IMR-90 (cell line): ENCODE results near the gene RPS6KA5. TPM values are rescaled to one million over a fixed set of nuclear protein-coding genes. Genes with fewer than 3 reads are reported as not detected.

ENCODE experiments used
- ATAC-seq: fragments of 200-7000 bp; cut with Tn5 transposase; 2 replicates; pipeline ENCODE4 v1.9.1; 2020; ENCODE audit warnings: low read depth, mild to moderate bottlenecking, moderate library complexity
- BruUV-seq: library from RNA; stranded (reverse); fragments of 400-500 nt; replicated peaks from 2 replicates; lab custom pipeline; 2021; lab: Mats Ljungman, UMichigan
- CTCF ChIA-PET: fragments of 300-600 bp; formaldehyde crosslinking; extraction: SDS; loops from one replicate; lab custom pipeline; 2021; ENCODE audit warnings: antibody characterized with exemption; lab: Yijun Ruan, JAX
- POLR2A ChIA-PET: fragments of 300-600 bp; sonication (Branson Sonifier 250); formaldehyde crosslinking; loops from one replicate; lab custom pipeline; 2022; ENCODE audit warnings: antibody characterized with exemption; ENCODE audit not compliant: unreplicated experiment; lab: Charles Lee
- DNase-seq: peaks from one replicate; pipeline ENCODE4 v3.0.0; 2013
- H2AFZ ChIP-seq: replicated peaks from 2 replicates; pipeline ENCODE3; 2013; ENCODE audit warnings: low read length, mild to moderate bottlenecking; ENCODE audit not compliant: poor library complexity
- H2AK5ac ChIP-seq: 2 replicates; pipeline ENCODE4 v1.6.1; 2013; ENCODE audit warnings: low read depth, low read length, inconsistent platforms
- H2AK9ac ChIP-seq: replicated peaks from 2 replicates; pipeline ENCODE3; 2013; ENCODE audit warnings: mild to moderate bottlenecking, low read depth, low read length, moderate library complexity; ENCODE audit not compliant: poor library complexity
- H2BK120ac ChIP-seq: 2 replicates; pipeline ENCODE4 v1.6.1; 2013; ENCODE audit warnings: low read depth, low read length, inconsistent platforms
- H2BK15ac ChIP-seq: 3 replicates; pipeline ENCODE4 v1.6.1; 2013; ENCODE audit warnings: low read depth, low read length, inconsistent platforms
- H2BK20ac ChIP-seq: 2 replicates; pipeline ENCODE4 v1.6.1; 2013; ENCODE audit warnings: low read depth, mild to moderate bottlenecking, inconsistent platforms, low read length, moderate library complexity
- H2BK5ac ChIP-seq: 2 replicates; pipeline ENCODE4 v1.6.1; 2013; ENCODE audit warnings: mild to moderate bottlenecking, low read depth, low read length, inconsistent platforms; ENCODE audit not compliant: poor library complexity, severe bottlenecking
- H3K14ac ChIP-seq: replicated peaks from 2 replicates; pipeline ENCODE4 v1.6.1; 2013; ENCODE audit warnings: low read depth, low read length, inconsistent platforms
- H3K18ac ChIP-seq: 2 replicates; pipeline ENCODE4 v1.6.1; 2013; ENCODE audit warnings: low read depth, low read length, control low read depth
- H3K23ac ChIP-seq: 2 replicates; pipeline ENCODE4 v1.6.1; 2013; ENCODE audit warnings: low read depth, low read length, inconsistent platforms
- H3K27ac ChIP-seq: 2 replicates; pipeline ENCODE4 v1.5.1; 2013; ENCODE audit warnings: mild to moderate bottlenecking, control low read depth, low read length; ENCODE audit not compliant: insufficient read depth
- H3K27me3 ChIP-seq: 2 replicates; pipeline ENCODE4 v1.6.1; 2013; ENCODE audit warnings: low read length; ENCODE audit not compliant: control insufficient read depth, insufficient read depth
- H3K36me3 ChIP-seq: 2 replicates; pipeline ENCODE4 v1.6.1; 2013; ENCODE audit warnings: low read length, mixed read lengths; ENCODE audit not compliant: control insufficient read depth, insufficient read depth
- H3K4ac ChIP-seq: 2 replicates; pipeline ENCODE4 v1.6.1; 2013; ENCODE audit warnings: low read depth, low read length, inconsistent platforms
- H3K4me1 ChIP-seq: 2 replicates; pipeline ENCODE4 v1.6.1; 2013; ENCODE audit warnings: low read length, mixed read lengths; ENCODE audit not compliant: control insufficient read depth, insufficient read depth
- H3K4me2 ChIP-seq: 2 replicates; pipeline ENCODE4 v1.6.1; 2013; ENCODE audit warnings: low read depth, mild to moderate bottlenecking, control low read depth, low read length, moderate library complexity
- H3K4me3 ChIP-seq: 2 replicates; pipeline ENCODE4 v1.5.1; 2013; ENCODE audit warnings: low read depth, mild to moderate bottlenecking, control low read depth, low read length, moderate library complexity; ENCODE audit not compliant: insufficient read depth
- H3K56ac ChIP-seq: 2 replicates; pipeline ENCODE4 v1.6.1; 2013; ENCODE audit warnings: low read length, inconsistent platforms; ENCODE audit not compliant: insufficient read depth; ENCODE audit errors: extremely low read depth
- H3K79me1 ChIP-seq, 2 experiments: 2 replicates each; pipeline ENCODE4 v1.6.1; 2013; ENCODE audit warnings: low read length in 2 of 2, inconsistent platforms in 1 of 2, low read depth in 1 of 2
- H3K9ac ChIP-seq: 2 replicates; pipeline ENCODE4 v1.6.1; 2013; ENCODE audit warnings: low read depth, low read length, control low read depth
- H3K9me1 ChIP-seq: 2 replicates; pipeline ENCODE4 v1.6.1; 2013; ENCODE audit warnings: low read length, inconsistent platforms; ENCODE audit not compliant: insufficient read depth
- H3K9me3 ChIP-seq: 2 replicates; pipeline ENCODE4 v1.6.1; 2013; ENCODE audit warnings: low read length; ENCODE audit not compliant: control insufficient read depth, insufficient read depth
- H4K20me1 ChIP-seq: 2 replicates; pipeline ENCODE4 v1.6.1; 2013; ENCODE audit warnings: low read length, inconsistent platforms; ENCODE audit not compliant: insufficient read depth
- H4K5ac ChIP-seq: 2 replicates; pipeline ENCODE4 v1.6.1; 2013; ENCODE audit warnings: mild to moderate bottlenecking, low read depth, low read length, control low read depth
- H4K8ac ChIP-seq, 2 experiments: 2 replicates each; pipeline ENCODE4 v1.6.1; 2013; ENCODE audit warnings: low read depth in 2 of 2, low read length in 2 of 2, control low read depth in 1 of 2, inconsistent platforms in 1 of 2
- H4K91ac ChIP-seq: 2 replicates; pipeline ENCODE4 v1.6.1; 2013; ENCODE audit warnings: low read depth, low read length, inconsistent platforms; ENCODE audit not compliant: insufficient read depth
- BHLHE40 ChIP-seq: fragments of 150-350 bp; IDR thresholded peaks from 2 replicates; pipeline ENCODE4 v1.6.1; 2016; ENCODE audit warnings: mild to moderate bottlenecking, low read depth, low read length
- FOS ChIP-seq: fragments of 150-350 bp; IDR thresholded peaks from 2 replicates; pipeline ENCODE4 v1.6.1; 2016; ENCODE audit warnings: low read depth, low read length
- MAFK ChIP-seq: IDR thresholded peaks from 2 replicates; pipeline ENCODE4 v1.6.1; 2012; ENCODE audit warnings: low read depth, low read length, improper control_type of control experiment
- NFE2L2 ChIP-seq: fragments of 150-350 bp; IDR thresholded peaks from 2 replicates; pipeline ENCODE4 v1.6.1; 2016; ENCODE audit warnings: low read depth, mild to moderate bottlenecking, low read length
- POLR2A ChIP-seq: IDR thresholded peaks from 2 replicates; pipeline ENCODE4 v1.6.1; 2012; ENCODE audit warnings: mild to moderate bottlenecking, low read depth, low read length
- RAD21 ChIP-seq: IDR thresholded peaks from 2 replicates; pipeline ENCODE4 v1.6.1; 2012; ENCODE audit warnings: low read length, improper control_type of control experiment
- WGBS, 2 experiments: methylation state at CpG; one replicate each; pipeline versions ENCODE4 v1.1.5 to v1.1.7; 2013; ENCODE audit warnings: missing lambda C conversion rate in 2 of 2; ENCODE audit not compliant: insufficient read length in 1 of 2; ENCODE audit errors: extremely low coverage in 2 of 2; 5-methylcytosine and 5-hydroxymethylcytosine counted together
- dilution Hi-C: fragments of 300-500 bp; cut with HindIII; formaldehyde crosslinking; loops from one replicate; pipeline ENCODE4 v1.14.3; 2018; ENCODE audit warnings: low sequenced_read_pairs; ENCODE audit not compliant: unreplicated experiment
- in situ Hi-C: fragments of 300-500 bp; cut with MboI; formaldehyde crosslinking; loops from 3 replicates; pipeline ENCODE4 v1.14.3; 2019; ENCODE audit warnings: low sequenced_read_pairs, inconsistent platforms, mixed read lengths
- intact Hi-C: fragments of 100-400 bp; cut with micrococcal nuclease; formaldehyde crosslinking; loops from 2 replicates; pipeline ENCODE4 v1.10.0; 2022
- polyA plus RNA-seq, 3 experiments: library from polyadenylated mRNA; depleted of rRNA; stranded (reverse); fragments of >200 nt; gene quantifications; 2 replicates each; pipeline ENCODE4 v1.2.3, GENCODE V29; 2012; ENCODE audit warnings: low replicate concordance in 1 of 3
- total RNA-seq: library from RNA; depleted of rRNA; stranded (reverse); fragments of >200 nt; gene quantifications from 2 replicates; pipeline ENCODE4 v1.2.3, GENCODE V29; 2012

Gene RPS6KA5
- total and polyA plus RNA-seq, 2 of the 4 experiments (the other 2 are of a cell fraction), result 0.36 TPM

DNA sequence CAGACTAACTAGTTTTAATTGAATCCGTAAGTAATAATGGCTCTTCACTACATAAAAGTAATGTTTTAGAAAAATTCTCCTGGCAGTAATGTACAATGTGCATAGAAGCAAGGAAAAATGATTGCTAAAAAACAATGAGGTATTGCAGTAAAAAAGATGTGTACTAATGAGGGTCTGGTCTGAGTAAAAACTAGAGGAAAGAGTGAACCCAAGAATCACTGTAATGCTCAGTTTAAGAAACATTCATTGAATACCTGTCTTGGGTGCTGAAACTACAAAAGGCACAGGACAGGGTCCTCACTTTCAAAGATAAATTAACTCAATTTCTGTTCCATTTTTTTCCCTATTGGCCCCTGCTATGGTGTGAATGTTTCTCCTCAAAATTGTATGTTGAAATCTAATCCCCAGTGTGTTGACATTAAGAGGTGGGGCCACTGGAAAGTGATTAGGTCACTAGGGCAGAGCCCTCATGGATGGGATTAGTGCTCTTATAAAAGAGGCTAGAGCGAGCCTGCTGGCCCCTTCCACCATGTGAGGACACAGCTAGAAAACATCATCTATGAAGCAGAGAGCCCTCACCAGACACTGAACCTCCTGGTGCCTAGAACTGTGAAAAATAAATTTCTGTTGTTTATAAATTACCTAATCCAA lies 51.6 kb downstream of the RPS6KA5 start:
- DNase-seq (no peak), ATAC-seq (no peak)
- CTCF ChIA-PET, result interaction anchor here (1.1 kb wide), 1 partner anchor 42 kb away, joined by 3 read pairs; no protein-coding TSS in a partner anchor
- POLR2A ChIA-PET, result no interaction called here
- no CpG with 5 or more reads among the region's 2 CpGs for WGBS, 2 experiments
- in situ Hi-C loops, result no loop called here
- intact Hi-C loops, result no loop called here
- Histone ChIP-seq H3K27ac (no peak overlapping the region), H3K4me3 (no peak overlapping the region), H4K5ac (no peak overlapping the region), H4K20me1 (no peaks in the 10 kb centered on the region), H3K9me3 (no peaks in the 10 kb centered on the region), H3K4me2 (no peak overlapping the region), H2AK5ac (no peak overlapping the region), H3K56ac (no peak overlapping the region), H2BK20ac (no peak overlapping the region), H2AK9ac (no peak overlapping the region), H3K36me3 (no peaks in the 10 kb centered on the region), H3K79me1 (no peaks in the 10 kb centered on the region), H3K9ac (no peak overlapping the region), H4K8ac (no peak overlapping the region), H2BK15ac (no peak overlapping the region), H3K4me1 (no peaks in the 10 kb centered on the region), H3K14ac (no peak overlapping the region), H3K27me3 (no peaks in the 10 kb centered on the region), H2BK120ac (no peak overlapping the region), H2BK5ac (no peak overlapping the region), H3K4ac (no peak overlapping the region), H4K91ac (no peak overlapping the region), H2AFZ (no peak overlapping the region), H3K9me1 (no peaks in the 10 kb centered on the region), H3K18ac (no peak overlapping the region), H3K23ac (no peak overlapping the region)
- BruUV-seq, result no TSS peak
- dilution Hi-C loops, result no loop called here
- TF ChIP-seq FOS (no peak), RAD21 (no peak), BHLHE40 (no peak), POLR2A (no peak), MAFK (no peak), NFE2L2 (no peak)
